Nephron (organoid): ENCODE measurements around the gene ADCY5.

ENCODE experiments used
- H3K27ac Mint-ChIP-seq, 3 experiments: 2 replicates each; pipeline ENCODE4 v1.8.0; 2020; ENCODE audit warnings: mixed read lengths in 3 of 3, mild to moderate bottlenecking in 2 of 3, moderate library complexity in 1 of 3
- H3K27me3 Mint-ChIP-seq: 2 replicates; pipeline ENCODE4 v1.8.0; 2021; ENCODE audit warnings: low read depth, mild to moderate bottlenecking, moderate library complexity, mixed read lengths
- H3K36me3 Mint-ChIP-seq: 2 replicates; pipeline ENCODE4 v1.8.0; 2020; ENCODE audit warnings: low read depth, mixed read lengths
- H3K4me1 Mint-ChIP-seq: 2 replicates; pipeline ENCODE4 v1.8.0; 2020; ENCODE audit warnings: mixed read lengths
- H3K4me3 Mint-ChIP-seq, 3 experiments: 2 replicates each; pipeline ENCODE4 v1.8.0; 2020; ENCODE audit warnings: mild to moderate bottlenecking in 3 of 3, mixed read lengths in 3 of 3, moderate library complexity in 2 of 3
- H3K9me3 Mint-ChIP-seq: 2 replicates; pipeline ENCODE4 v1.8.0; 2020; ENCODE audit warnings: mixed read lengths
- CTCF ChIP-seq, 3 experiments: fragments of 200-600 bp; sonication (generic); IDR thresholded peaks; one replicate each; pipeline ENCODE4 v1.5.0; 2021; ENCODE audit warnings: antibody characterized with exemption in 3 of 3; ENCODE audit not compliant: unreplicated experiment in 3 of 3

The ADCY5 gene

GRCh38 chr3:123479891-123480290 lies 31.0 kb upstream of the ADCY5 start:
- TF ChIP-seq CTCF (IDR thresholded peaks at IDR 0.05; ENCODE audit: unreplicated experiment in 3 of 3), result no peak
- no peaks in the 10 kb centered on the region for H3K36me3 Mint-ChIP-seq
- H3K27ac Mint-ChIP-seq, result no peak overlapping the region
- no peak overlapping the region for H3K4me3 Mint-ChIP-seq
- H3K4me1 Mint-ChIP-seq, result no peaks in the 10 kb centered on the region
- peaks cover 29% of the 10 kb centered on the region for H3K27me3 Mint-ChIP-seq
- no peaks in the 10 kb centered on the region for H3K9me3 Mint-ChIP-seq

DNA sequence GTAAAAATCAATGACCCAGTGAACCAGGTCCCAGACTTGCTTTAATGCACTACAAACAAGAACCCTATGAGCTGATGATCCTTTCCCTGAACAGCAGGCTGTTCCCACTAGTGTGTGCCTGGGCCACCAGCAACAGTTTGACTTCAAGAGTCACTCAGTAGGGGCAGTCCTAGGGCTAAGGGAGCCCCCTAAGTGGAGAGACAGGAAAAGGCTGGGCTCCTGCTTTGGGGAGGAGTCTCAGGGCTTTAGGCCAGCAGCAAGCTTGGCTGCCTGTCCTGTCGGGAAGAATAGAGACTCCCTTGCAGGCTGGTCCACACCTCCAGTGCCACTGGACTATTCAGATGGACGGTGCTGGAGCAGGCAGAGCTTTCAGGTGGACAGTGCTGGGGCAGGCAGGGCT lies 29.4 kb upstream of the ADCY5 start:
- no peaks in the 10 kb centered on the region for H3K9me3 Mint-ChIP-seq
- H3K4me1 Mint-ChIP-seq, result no peaks in the 10 kb centered on the region
- no peaks in the 10 kb centered on the region for H3K36me3 Mint-ChIP-seq
- TF ChIP-seq CTCF (IDR thresholded peaks at IDR 0.05; ENCODE audit: unreplicated experiment in 3 of 3), result no peak
- H3K27me3 Mint-ChIP-seq, result peaks cover 34% of the 10 kb centered on the region
- peak overlapping the region in 1 of 3 experiments; percentile 71 for H3K27ac Mint-ChIP-seq
- no peak overlapping the region for H3K4me3 Mint-ChIP-seq

- Mint-ChIP-seq H3K27ac (no peak overlapping the region), H3K9me3 (no peaks in the 10 kb centered on the region), H3K27me3 (peaks cover 34% of the 10 kb centered on the region), H3K4me3 (no peak overlapping the region), H3K4me1 (no peaks in the 10 kb centered on the region), H3K36me3 (no peaks in the 10 kb centered on the region)
- no peak for TF ChIP-seq CTCF (IDR thresholded peaks at IDR 0.05; ENCODE audit: unreplicated experiment in 3 of 3)
These were observed 28.3 kb upstream of the ADCY5 start for GRCh38 chr3:123476967-123477750.

- H3K4me1 Mint-ChIP-seq, result no peaks in the 10 kb centered on the region
- no peak overlapping the region for H3K4me3 Mint-ChIP-seq
- H3K27me3 Mint-ChIP-seq, result peaks cover 34% of the 10 kb centered on the region
- no peak for TF ChIP-seq CTCF (IDR thresholded peaks at IDR 0.05; ENCODE audit: unreplicated experiment in 3 of 3)
- H3K27ac Mint-ChIP-seq, result no peak overlapping the region
- H3K9me3 Mint-ChIP-seq, result no peaks in the 10 kb centered on the region
- H3K36me3 Mint-ChIP-seq, result no peaks in the 10 kb centered on the region
These were observed 26.9 kb upstream of the ADCY5 start for GRCh38 chr3:123475786-123476185.

GRCh38 chr3:123471106-123471505 lies 22.2 kb upstream of the ADCY5 start:
- Mint-ChIP-seq H3K4me3 (no peak overlapping the region), H3K9me3 (no peaks in the 10 kb centered on the region), H3K27me3 (peaks cover 20% of the 10 kb centered on the region), H3K36me3 (no peaks in the 10 kb centered on the region), H3K4me1 (no peaks in the 10 kb centered on the region), H3K27ac (no peak overlapping the region)
- no peak for TF ChIP-seq CTCF (IDR thresholded peaks at IDR 0.05; ENCODE audit: unreplicated experiment in 3 of 3)
